Caco-2 (cell line): ENCODE measurements around the gene TTC38. TPM values are rescaled to one million over a fixed set of nuclear protein-coding genes. Genes with fewer than 3 reads are reported as not detected.

Experiments
- BruUV-seq: library from RNA; stranded (reverse); fragments of 400-500 nt; replicated peaks from 2 replicates; lab custom pipeline; 2021; lab: Mats Ljungman, UMichigan
- CTCF ChIA-PET: fragments of 300-600 bp; sonication (Branson Sonifier 250); formaldehyde crosslinking; loops from one replicate; lab custom pipeline; 2022; ENCODE audit warnings: antibody characterized with exemption; lab: Charles Lee
- POLR2A ChIA-PET: fragments of 300-600 bp; sonication (Branson Sonifier 250); formaldehyde crosslinking; loops from one replicate; lab custom pipeline; 2022; ENCODE audit warnings: antibody characterized with exemption; lab: Charles Lee
- DNase-seq, 2 experiments: peaks; one replicate each; pipeline versions ENCODE4 v3.0.0 to v3.0.0-alpha.2; 2020 to 2022
- H3K27me3 ChIP-seq: replicated peaks from 2 replicates; pipeline ENCODE4 v1.6.0; 2011; ENCODE audit warnings: low read length; ENCODE audit not compliant: control insufficient read depth, insufficient read depth
- H3K36me3 ChIP-seq: 2 replicates; pipeline ENCODE4 v1.5.1; 2011; ENCODE audit warnings: low read length; ENCODE audit not compliant: control insufficient read depth, insufficient read depth
- H3K4me1 ChIP-seq: fragments of 250-450 bp; sonication (Bioruptor Pico); 2 replicates; pipeline ENCODE4 v1.5.1; 2020; ENCODE audit warnings: mild to moderate bottlenecking
- H3K4me3 ChIP-seq: 2 replicates; pipeline ENCODE4 v1.5.1; 2011; ENCODE audit warnings: low read depth, mild to moderate bottlenecking, control low read depth, low read length
- H3K9me3 ChIP-seq: fragments of 250-450 bp; sonication (Bioruptor Pico); 2 replicates; pipeline ENCODE4 v1.5.1; 2020; ENCODE audit warnings: mild to moderate bottlenecking, moderate library complexity
- H3K27ac Mint-ChIP-seq: one replicate; pipeline ENCODE4 v1.8.0; 2022; ENCODE audit warnings: mixed read lengths; ENCODE audit not compliant: unreplicated experiment
- H3K27me3 Mint-ChIP-seq: one replicate; pipeline ENCODE4 v1.8.0; 2022; ENCODE audit warnings: mixed read lengths; ENCODE audit not compliant: insufficient read depth, unreplicated experiment
- H3K36me3 Mint-ChIP-seq: one replicate; pipeline ENCODE4 v1.8.0; 2022; ENCODE audit warnings: mild to moderate bottlenecking, mixed read lengths; ENCODE audit not compliant: insufficient read depth, unreplicated experiment
- H3K4me1 Mint-ChIP-seq: one replicate; pipeline ENCODE4 v1.8.0; 2022; ENCODE audit warnings: low read depth, mixed read lengths; ENCODE audit not compliant: unreplicated experiment
- H3K4me3 Mint-ChIP-seq: one replicate; pipeline ENCODE4 v1.8.0; 2022; ENCODE audit warnings: mild to moderate bottlenecking, moderate library complexity, mixed read lengths; ENCODE audit not compliant: unreplicated experiment
- H3K9me3 Mint-ChIP-seq: one replicate; pipeline ENCODE4 v1.8.0; 2022; ENCODE audit warnings: mixed read lengths; ENCODE audit not compliant: unreplicated experiment
- intact Hi-C: fragments of 100-400 bp; cut with micrococcal nuclease; formaldehyde crosslinking; loops from one replicate; pipeline ENCODE4 v1.10.0; 2022; ENCODE audit not compliant: unreplicated experiment
- total RNA-seq: library from RNA; stranded (reverse); gene quantifications from 2 replicates; pipeline ENCODE4 v1.2.3, GENCODE V29; 2022
- TF ChIP-seq, protein P1 (sequence below), 2 experiments: fragments of 200-600 bp in 1 of 2; IDR thresholded peaks; 1 replicate in 1 of 2; 2 replicates in 1 of 2; pipeline versions ENCODE4 v1.5.1 to v1.8.0; 2011 to 2022; ENCODE audit warnings: antibody characterized with exemption in 1 of 2, control low read depth in 1 of 2, inconsistent platforms in 1 of 2, low read depth in 1 of 2, low read length in 1 of 2, mild to moderate bottlenecking in 1 of 2, moderate library complexity in 1 of 2; ENCODE audit not compliant: insufficient read depth in 1 of 2, severe bottlenecking in 1 of 2, unreplicated experiment in 1 of 2

Gene TTC38
- total RNA-seq, 1 experiment from 2014 or later = 44.5 TPM

DNA sequence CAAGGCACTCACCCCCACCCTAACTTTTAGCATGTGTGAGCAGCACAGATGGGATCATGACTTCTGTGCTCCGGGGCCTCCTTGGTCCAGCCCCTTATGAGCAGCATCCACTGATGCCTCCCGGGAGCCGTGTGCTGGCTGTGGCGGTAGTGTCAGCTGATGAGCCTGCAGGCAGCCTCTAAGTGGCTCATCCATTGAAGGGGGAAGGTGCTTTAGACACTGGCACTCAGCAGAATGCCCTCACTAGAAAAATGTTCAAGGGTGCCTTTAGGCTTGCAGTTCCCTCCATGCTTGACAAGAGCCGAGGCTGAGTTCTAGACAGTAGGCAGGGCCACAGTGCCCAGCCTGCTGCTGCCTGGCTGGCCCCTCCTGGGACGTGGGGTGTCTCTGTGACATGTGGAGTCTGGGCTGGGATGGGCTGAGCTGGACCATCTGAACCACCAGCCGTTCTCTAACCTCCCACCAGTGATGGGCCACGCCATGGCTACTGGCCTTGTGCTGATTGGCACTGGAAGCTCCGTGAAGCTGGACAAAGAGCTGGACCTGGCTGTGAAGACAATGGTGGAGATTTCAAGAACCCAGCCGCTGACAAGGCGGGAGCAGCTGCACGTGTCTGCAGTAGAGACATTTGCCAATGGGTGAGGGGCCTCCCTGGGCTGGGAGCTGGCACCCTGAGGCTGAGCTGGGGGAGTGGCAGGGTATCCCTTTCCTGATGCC lies 5.8 kb downstream of the TTC38 start:
- H3K27ac Mint-ChIP-seq = no peak overlapping the region
- POLR2A ChIA-PET = no interaction called here

DNA sequence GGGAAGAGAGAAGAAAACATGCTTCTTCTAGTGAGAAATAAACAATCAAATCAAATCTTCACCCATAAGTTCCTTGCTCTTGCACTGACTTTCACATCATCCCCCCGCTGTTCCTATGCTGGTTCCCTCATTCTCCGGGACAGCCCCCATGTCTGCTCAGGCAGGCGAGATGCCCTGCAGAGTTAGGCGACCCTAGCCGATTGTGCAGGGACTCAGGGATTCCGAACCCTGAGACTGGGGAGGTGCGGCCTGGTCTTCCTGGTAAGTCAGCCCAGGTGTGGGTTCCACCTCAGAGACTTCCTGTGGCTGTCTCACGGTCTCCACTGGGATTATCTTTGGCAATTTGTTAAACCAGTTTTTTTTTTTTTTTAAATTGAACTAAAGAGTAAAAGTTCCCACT lies 6.6 kb downstream of the TTC38 start:
- BruUV-seq = no TSS peak
- no peaks in the 10 kb centered on the region for H3K27me3 Mint-ChIP-seq
- Histone ChIP-seq H3K4me1 (no peaks in the 10 kb centered on the region), H3K27me3 (no peaks in the 10 kb centered on the region), H3K36me3 (peaks cover 8% of the 10 kb centered on the region), H3K4me3 (no peak overlapping the region), H3K9me3 (no peaks in the 10 kb centered on the region)
- H3K4me1 Mint-ChIP-seq = peaks cover 5% of the 10 kb centered on the region
- no peak overlapping the region for H3K4me3 Mint-ChIP-seq
- TF ChIP-seq, protein P1, sequence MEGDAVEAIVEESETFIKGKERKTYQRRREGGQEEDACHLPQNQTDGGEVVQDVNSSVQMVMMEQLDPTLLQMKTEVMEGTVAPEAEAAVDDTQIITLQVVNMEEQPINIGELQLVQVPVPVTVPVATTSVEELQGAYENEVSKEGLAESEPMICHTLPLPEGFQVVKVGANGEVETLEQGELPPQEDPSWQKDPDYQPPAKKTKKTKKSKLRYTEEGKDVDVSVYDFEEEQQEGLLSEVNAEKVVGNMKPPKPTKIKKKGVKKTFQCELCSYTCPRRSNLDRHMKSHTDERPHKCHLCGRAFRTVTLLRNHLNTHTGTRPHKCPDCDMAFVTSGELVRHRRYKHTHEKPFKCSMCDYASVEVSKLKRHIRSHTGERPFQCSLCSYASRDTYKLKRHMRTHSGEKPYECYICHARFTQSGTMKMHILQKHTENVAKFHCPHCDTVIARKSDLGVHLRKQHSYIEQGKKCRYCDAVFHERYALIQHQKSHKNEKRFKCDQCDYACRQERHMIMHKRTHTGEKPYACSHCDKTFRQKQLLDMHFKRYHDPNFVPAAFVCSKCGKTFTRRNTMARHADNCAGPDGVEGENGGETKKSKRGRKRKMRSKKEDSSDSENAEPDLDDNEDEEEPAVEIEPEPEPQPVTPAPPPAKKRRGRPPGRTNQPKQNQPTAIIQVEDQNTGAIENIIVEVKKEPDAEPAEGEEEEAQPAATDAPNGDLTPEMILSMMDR (IDR thresholded peaks at IDR 0.05; ENCODE audit: insufficient read depth in 1 of 2, low read depth in 1 of 2, low read length in 1 of 2, severe bottlenecking in 1 of 2, unreplicated experiment in 1 of 2) = no peak
- ChIA-PET POLR2A (no interaction called here), CTCF (no interaction called here)
- DNase-seq = no peak
- intact Hi-C loops = no loop called here
- H3K36me3 Mint-ChIP-seq = peaks cover 47% of the 10 kb centered on the region
- H3K27ac Mint-ChIP-seq = no peak overlapping the region
- H3K9me3 Mint-ChIP-seq = no peaks in the 10 kb centered on the region

More for the DNA sequence above, 5.8 kb downstream of the TTC38 start:
- H3K4me3 Mint-ChIP-seq = no peak overlapping the region
- Histone ChIP-seq H3K4me3 (no peak overlapping the region), H3K36me3 (peaks cover 6% of the 10 kb centered on the region), H3K9me3 (no peaks in the 10 kb centered on the region), H3K27me3 (no peaks in the 10 kb centered on the region), H3K4me1 (peaks cover 6% of the 10 kb centered on the region; the same call in 1 of the 2 replicates)
- H3K27me3 Mint-ChIP-seq = no peaks in the 10 kb centered on the region
- H3K36me3 Mint-ChIP-seq = peaks cover 47% of the 10 kb centered on the region
- TF ChIP-seq, protein P1 (IDR thresholded peaks at IDR 0.05; ENCODE audit: insufficient read depth in 1 of 2, low read depth in 1 of 2, low read length in 1 of 2, severe bottlenecking in 1 of 2, unreplicated experiment in 1 of 2) = no peak
- DNase-seq = no peak
- H3K4me1 Mint-ChIP-seq = peaks cover 5% of the 10 kb centered on the region
- BruUV-seq = no TSS peak
- intact Hi-C loops = no loop called here
- CTCF ChIA-PET = no interaction called here
- no peaks in the 10 kb centered on the region for H3K9me3 Mint-ChIP-seq

DNA sequence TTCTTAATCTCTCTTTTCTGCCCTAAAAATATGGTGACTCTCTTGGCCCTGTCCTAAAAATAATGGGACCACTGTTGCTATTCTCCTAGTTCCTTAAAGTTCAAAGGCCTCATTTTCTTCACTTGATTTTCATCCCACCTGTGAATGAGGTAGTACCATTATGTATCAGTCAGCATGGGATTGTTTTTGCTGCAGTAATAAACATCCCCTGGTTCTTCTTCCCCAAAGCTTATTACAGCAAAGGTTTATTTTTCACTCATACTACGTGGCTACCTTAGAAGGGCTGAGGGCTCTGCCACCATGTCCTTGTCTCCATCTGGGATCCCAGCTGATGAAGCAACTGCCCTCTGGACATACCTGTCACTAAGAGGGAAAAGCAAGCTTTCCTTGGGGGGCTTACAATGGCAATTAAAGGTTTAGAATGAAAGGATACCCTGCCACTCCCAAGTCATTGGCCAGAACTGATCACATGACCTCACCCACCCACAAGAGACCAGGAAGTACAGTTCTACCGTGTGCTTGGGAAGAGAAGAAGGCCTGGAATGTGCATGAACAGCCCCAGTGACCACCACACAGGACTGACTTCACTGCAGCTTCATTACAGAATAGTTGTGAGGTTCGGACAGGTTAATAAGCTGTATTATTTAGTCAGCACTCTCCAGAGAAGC lies 7.8 kb downstream of the TTC38 start:
- intact Hi-C loops = no loop called here
- no peak overlapping the region for H3K27ac Mint-ChIP-seq
- H3K27me3 ChIP-seq = no peaks in the 10 kb centered on the region
- H3K36me3 Mint-ChIP-seq = peaks cover 47% of the 10 kb centered on the region
- H3K9me3 ChIP-seq = no peaks in the 10 kb centered on the region
- no peaks in the 10 kb centered on the region for H3K27me3 Mint-ChIP-seq
- no peak overlapping the region for H3K4me3 Mint-ChIP-seq
- no peaks in the 10 kb centered on the region for H3K9me3 Mint-ChIP-seq
- ChIA-PET CTCF (no interaction called here), POLR2A (no interaction called here)
- H3K4me3 ChIP-seq = no peak overlapping the region
- TF ChIP-seq, protein P1 (IDR thresholded peaks at IDR 0.05; ENCODE audit: insufficient read depth in 1 of 2, low read depth in 1 of 2, low read length in 1 of 2, severe bottlenecking in 1 of 2, unreplicated experiment in 1 of 2) = no peak
- no TSS peak for BruUV-seq
- no peaks in the 10 kb centered on the region for H3K4me1 ChIP-seq
- H3K4me1 Mint-ChIP-seq = peaks cover 5% of the 10 kb centered on the region
- DNase-seq = no peak
- peaks cover 11% of the 10 kb centered on the region for H3K36me3 ChIP-seq
